HCT116 (cell line): ENCODE data around the gene COMMD6.

Experiments used
- CEBPB ChIP-seq: IDR thresholded peaks from 2 replicates; pipeline ENCODE4 v1.6.1; 2012; ENCODE audit warnings: low read depth
- CTCF ChIP-seq, 3 experiments: fragments of 200-600 bp in 1 of 3; sonication (generic) in 1 of 3; IDR thresholded peaks in 2 of 3; conservative IDR thresholded peaks in 1 of 3; 2 replicates each; pipeline ENCODE4 v1.5.1; 2012 to 2017; ENCODE audit warnings: low read depth in 2 of 3, low read length in 2 of 3, antibody characterized with exemption in 1 of 3, borderline replicate concordance in 1 of 3, control low read depth in 1 of 3, mild to moderate bottlenecking in 1 of 3, mixed read lengths in 1 of 3, mixed run types in 1 of 3, moderate library complexity in 1 of 3; ENCODE audit not compliant: insufficient read depth in 1 of 3
- FOSL1 ChIP-seq: IDR thresholded peaks from 2 replicates; pipeline ENCODE4 v1.6.1; 2012; ENCODE audit warnings: low read depth
- MAX ChIP-seq: IDR thresholded peaks from 2 replicates; pipeline ENCODE4 v1.6.1; 2012
- POLR2A ChIP-seq: IDR thresholded peaks from 2 replicates; pipeline ENCODE4 v1.7.0; 2011; ENCODE audit warnings: borderline replicate concordance; ENCODE audit not compliant: insufficient read depth, insufficient read length; ENCODE audit errors: extremely low read depth
- POLR2AphosphoS5 ChIP-seq: IDR thresholded peaks from 2 replicates; pipeline ENCODE4 v1.6.1; 2011; ENCODE audit warnings: mild to moderate bottlenecking, low read depth, low read length, moderate library complexity
- REST ChIP-seq: IDR thresholded peaks from 2 replicates; pipeline ENCODE4 v1.6.1; 2012; ENCODE audit warnings: low read depth
- TCF7L2 ChIP-seq: IDR thresholded peaks from 2 replicates; pipeline ENCODE4 v1.7.0; 2011; ENCODE audit warnings: borderline replicate concordance, inconsistent platforms; ENCODE audit not compliant: insufficient read depth, insufficient read length; ENCODE audit errors: extremely low read depth
- ZNF274 ChIP-seq: fragments of 200-500 bp; sonication (Bioruptor generic); IDR thresholded peaks from 2 replicates; pipeline ENCODE4 v1.6.1; 2014; ENCODE audit warnings: mild to moderate bottlenecking, low read depth, low read length, inconsistent platforms

GRCh38 chr13:75555836-75556235 lies 18.2 kb upstream of the COMMD6 start:
- TF ChIP-seq REST (no peak), CTCF (IDR thresholded peaks at IDR 0.05 in 2 of 3, conservative IDR thresholded peaks at IDR 0.05 in 1 of 3; ENCODE audit: borderline replicate concordance in 1 of 3, insufficient read depth in 1 of 3, low read depth in 2 of 3, low read length in 2 of 3) (no peak), CEBPB (no peak), MAX (no peak), FOSL1 (no peak), POLR2A (no peak), ZNF274 (no peak), POLR2AphosphoS5 (no peak), TCF7L2 (no peak)
